ENCODE data around the gene PI4K2A. TPM values are rescaled to one million over a fixed set of nuclear protein-coding genes. Genes with fewer than 3 reads are reported as not detected.

The PI4K2A gene
- total RNA-seq: 8.4 and 13.6 TPM in 2 replicates

GRCh38 chr10:97640174-97640867 is at the start of gene PI4K2A:
Gene PI4K2A (plus strand): TSS chr10:97640671. CDS start chr10:97640743, 72 bp downstream.

GRCh38 chr10:97632949-97633884 is 7.3 kb upstream of the PI4K2A start, which contains the start of gene MORN4:
Gene MORN4 (minus strand): TSS chr10:97633500. CDS start chr10:97619653, 13,847 bp downstream.

GRCh38 chr10:97686962-97687784 is 46.7 kb downstream of the PI4K2A start, which contains the start of gene AVPI1:
Gene AVPI1 (minus strand): TSS chr10:97687241. CDS start chr10:97679905, 7,336 bp downstream.

GRCh38 chr10:97713339-97713825 is 72.9 kb downstream of the PI4K2A start, which contains the start of gene MARVELD1:
Gene MARVELD1 (plus strand): TSS chr10:97713730. CDS start chr10:97713877, 147 bp downstream.

Other genes with a start within 250 kb of the PI4K2A start
- gene RRP12, start 239.3 kb upstream of the PI4K2A start, total RNA-seq: 8.4 and 19.6 TPM in 2 replicates
- 186 and 221 TPM in 2 replicates for gene PGAM1, start 214.5 kb upstream of the PI4K2A start, total RNA-seq
- 21.4 and 26.4 TPM in 2 replicates for gene EXOSC1, start 194.7 kb upstream of the PI4K2A start, total RNA-seq
- gene ZDHHC16, start 194.5 kb upstream of the PI4K2A start, total RNA-seq: 31.1 and 36.0 TPM in 2 replicates
- 59.3 and 78.1 TPM in 2 replicates for gene MMS19, start 142.2 kb upstream of the PI4K2A start, total RNA-seq
- 38.5 and 41.0 TPM in 2 replicates for gene UBTD1, start 141.7 kb upstream of the PI4K2A start, total RNA-seq
- gene ANKRD2, start 67.9 kb upstream of the PI4K2A start, total RNA-seq: 0.44 and 0.49 TPM in 2 replicates
- gene HOGA1, start 56.3 kb upstream of the PI4K2A start, total RNA-seq: 0.16 and 0.25 TPM in 2 replicates
- gene C10orf62, start 51.0 kb upstream of the PI4K2A start, total RNA-seq: 0.06 TPM in 1 of 2 replicates, not detected in the other
- 2.3 and 3.8 TPM in 2 replicates for gene MORN4, start 7.2 kb upstream of the PI4K2A start, total RNA-seq
- 1.3 and 3.8 TPM in 2 replicates for gene AVPI1, start 46.6 kb downstream of the PI4K2A start, total RNA-seq
- gene MARVELD1, start 73.1 kb downstream of the PI4K2A start, total RNA-seq: 6.6 and 16.4 TPM in 2 replicates
- gene ZFYVE27, start 96.5 kb downstream of the PI4K2A start, total RNA-seq: 10.8 and 24.2 TPM in 2 replicates
- gene SFRP5, start 131.3 kb downstream of the PI4K2A start, total RNA-seq: not detected in 2 replicates
- gene GOLGA7B, start 209.2 kb downstream of the PI4K2A start, total RNA-seq: not detected in 2 replicates

Data from bladder microvascular endothelial cell (primary cell).